T-helper 22 cell (primary cell): Measurements from ENCODE around the gene WARS2.

Experiments
- DNase-seq: peaks from one replicate; pipeline ENCODE4 v3.0.0-alpha.2; 2020; ENCODE audit warnings: low read depth

Gene WARS2

GRCh38 chr1:119083479-119083878 is 57.0 kb downstream of the WARS2 start:
- no peak for DNase-seq

GRCh38 chr1:119081700-119082099 is 58.8 kb downstream of the WARS2 start:
- no peak for DNase-seq

GRCh38 chr1:119081267-119081666 is 59.2 kb downstream of the WARS2 start:
- no peak for DNase-seq

GRCh38 chr1:119080586-119080985 is 59.9 kb downstream of the WARS2 start:
- no peak for DNase-seq

GRCh38 chr1:119079881-119080280 is 60.6 kb downstream of the WARS2 start:
- DNase-seq = no peak

- DNase-seq = no peak
Observed at GRCh38 chr1:119075614-119076013, 64.8 kb downstream of the WARS2 start.

GRCh38 chr1:119071321-119071720 is 69.1 kb downstream of the WARS2 start:
- no peak for DNase-seq

GRCh38 chr1:119069682-119070081 is 70.8 kb downstream of the WARS2 start:
- no peak for DNase-seq

- DNase-seq = no peak
Observed at GRCh38 chr1:119068427-119068826, 72.0 kb downstream of the WARS2 start.

DNA sequence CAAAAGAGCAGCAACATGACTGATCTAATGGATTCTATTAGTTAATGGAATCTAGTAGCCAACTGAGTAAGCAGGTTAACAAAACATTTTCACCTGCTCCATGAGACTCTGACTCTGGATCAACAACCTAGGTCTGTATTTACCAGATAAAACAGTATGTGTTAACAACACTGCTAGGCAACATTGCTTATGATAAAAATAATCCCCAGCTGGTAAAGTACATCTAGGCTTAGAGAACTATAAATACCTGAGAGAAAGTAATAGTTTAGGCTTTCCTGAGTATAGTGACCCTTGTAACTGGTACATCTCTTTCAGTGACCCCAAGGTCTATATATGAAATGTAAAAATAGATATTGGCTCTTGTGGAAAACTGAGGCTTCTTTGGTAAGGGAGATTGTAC is 78.8 kb downstream of the WARS2 start:
- DNase-seq = no peak

GRCh38 chr1:119055568-119055967 is 84.9 kb downstream of the WARS2 start:
- DNase-seq = no peak

DNA sequence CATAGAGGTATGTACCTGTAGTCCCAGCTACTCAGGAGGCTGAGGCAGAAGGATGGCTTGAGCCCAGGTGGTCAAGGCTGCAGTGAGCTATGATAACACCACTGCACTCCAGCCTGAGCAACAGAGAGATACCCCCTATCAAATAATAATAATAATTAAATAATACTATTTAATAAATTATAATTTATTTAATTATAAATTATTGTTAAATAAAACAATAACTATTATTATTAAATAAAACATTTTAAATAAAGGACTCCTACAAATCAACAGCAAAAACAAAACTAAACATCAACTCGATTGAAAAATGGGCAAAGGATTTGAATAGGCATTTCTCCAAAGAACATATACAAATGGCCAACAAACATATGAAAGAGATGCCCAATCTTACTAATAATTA is 86.5 kb downstream of the WARS2 start:
- no peak for DNase-seq

- DNase-seq = no peak
Observed at GRCh38 chr1:119052267-119052666, 88.2 kb downstream of the WARS2 start.

DNA sequence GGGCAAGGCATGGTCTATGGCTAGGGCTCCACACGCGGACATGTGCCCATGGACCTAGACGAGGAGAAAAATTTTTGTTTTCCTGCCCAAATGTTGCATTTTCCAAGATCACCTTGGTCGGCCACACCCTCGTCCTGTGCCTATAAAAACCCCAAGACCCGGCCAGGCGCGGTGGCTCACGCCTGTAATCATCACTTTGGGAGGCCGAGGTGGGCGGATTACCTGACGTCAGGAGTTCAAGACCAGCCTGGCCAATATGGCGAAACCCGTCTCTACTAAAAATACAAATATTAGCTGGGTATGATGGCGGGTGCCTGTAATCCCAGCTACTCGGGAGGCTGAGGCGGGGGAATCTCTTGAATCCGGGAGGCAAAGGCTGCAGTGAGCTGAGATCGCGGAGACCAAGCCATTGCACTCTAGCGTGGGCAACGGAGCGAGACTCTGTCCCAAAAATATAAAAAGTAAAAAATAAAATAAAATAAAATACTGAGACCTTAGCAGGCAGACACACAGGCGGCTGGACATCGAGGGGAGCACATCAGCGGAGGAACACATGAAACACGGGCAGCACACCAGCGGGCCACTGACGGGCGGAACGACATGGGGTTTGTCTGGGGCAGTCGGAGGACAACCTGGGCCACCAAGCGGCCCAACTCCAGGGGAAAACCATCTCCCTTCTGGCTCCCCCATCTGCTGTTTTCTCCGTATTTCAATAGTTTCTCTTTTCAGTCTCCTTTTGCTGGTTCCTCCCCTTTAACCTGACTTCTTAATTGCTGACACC is 91.6 kb downstream of the WARS2 start:
- no peak for DNase-seq

DNA sequence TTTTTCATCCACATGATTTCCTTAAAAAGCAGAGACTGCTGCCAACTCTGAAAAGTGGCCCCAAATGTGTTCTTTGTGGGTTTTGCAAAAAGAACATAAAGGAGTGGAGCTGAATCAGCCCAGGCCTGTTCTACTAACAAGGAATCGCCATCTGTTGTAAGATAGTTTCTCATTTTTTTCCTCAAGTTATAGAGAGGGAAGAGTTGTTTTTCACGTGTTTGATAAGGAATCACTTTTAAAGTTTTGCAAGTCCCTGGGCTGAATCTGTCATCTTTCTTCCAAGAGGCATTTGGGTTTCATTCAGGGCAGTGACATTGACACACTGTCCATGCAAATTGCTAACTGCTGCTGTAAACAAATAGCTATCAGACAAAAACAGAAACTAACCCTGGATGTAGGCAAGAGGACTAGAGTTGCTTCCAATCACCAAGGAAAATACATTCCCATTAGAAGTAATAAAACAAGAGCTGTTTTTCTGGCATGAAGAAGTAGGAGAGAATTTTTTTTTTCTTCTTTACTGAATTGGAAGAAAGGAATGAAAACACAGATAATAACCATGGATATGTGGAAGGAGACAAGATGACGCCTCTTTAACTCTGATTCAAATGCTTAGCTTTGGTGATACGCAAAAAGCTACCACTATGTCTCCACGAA is 93.5 kb downstream of the WARS2 start:
- no peak for DNase-seq

- DNase-seq = no peak
Observed at GRCh38 chr1:119046429-119046784, 94.0 kb downstream of the WARS2 start.

GRCh38 chr1:119045096-119045746 is 95.2 kb downstream of the WARS2 start:
- DNase-seq = no peak

DNA sequence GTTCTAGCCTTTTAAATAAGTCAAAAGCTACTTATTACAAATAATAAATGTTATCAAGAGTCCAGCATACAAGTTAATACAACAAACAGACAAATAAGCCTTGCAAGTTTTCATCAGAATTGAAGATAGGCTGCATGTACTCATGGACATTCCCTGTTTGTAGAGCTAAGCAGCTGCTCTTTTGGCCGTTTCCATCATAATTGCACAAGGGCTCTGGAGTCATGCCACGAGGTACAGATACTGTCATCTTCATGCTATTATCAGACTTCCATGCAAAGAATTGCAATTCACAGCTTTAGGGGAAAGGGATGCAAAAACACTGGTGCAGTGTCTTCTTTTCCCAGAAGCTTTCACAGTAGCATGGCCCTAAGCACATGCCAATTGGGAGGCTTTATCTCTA is 99.5 kb downstream of the WARS2 start:
- DNase-seq = no peak

DNA sequence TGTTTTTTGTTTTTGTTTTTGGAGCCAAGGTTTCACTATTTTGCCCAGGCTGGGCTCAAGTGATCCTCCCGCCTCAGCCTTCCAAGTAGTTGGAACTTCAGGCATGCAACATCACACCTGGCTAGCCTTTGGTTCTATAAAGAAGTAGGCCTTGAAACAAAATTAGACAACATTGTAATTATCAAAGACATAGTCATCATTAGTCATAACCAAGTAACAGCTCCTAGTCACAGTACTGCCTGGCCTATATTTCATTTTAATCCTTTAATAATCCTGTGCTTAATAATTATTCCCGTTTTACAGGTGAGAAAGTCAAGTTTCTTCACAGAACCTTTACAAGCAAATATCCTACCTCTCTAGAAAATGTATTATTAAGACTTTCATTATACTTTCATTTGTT is 100.0 kb downstream of the WARS2 start:
- no peak for DNase-seq

- no peak for DNase-seq
Observed at GRCh38 chr1:119038363-119038762, 102.1 kb downstream of the WARS2 start.

DNA sequence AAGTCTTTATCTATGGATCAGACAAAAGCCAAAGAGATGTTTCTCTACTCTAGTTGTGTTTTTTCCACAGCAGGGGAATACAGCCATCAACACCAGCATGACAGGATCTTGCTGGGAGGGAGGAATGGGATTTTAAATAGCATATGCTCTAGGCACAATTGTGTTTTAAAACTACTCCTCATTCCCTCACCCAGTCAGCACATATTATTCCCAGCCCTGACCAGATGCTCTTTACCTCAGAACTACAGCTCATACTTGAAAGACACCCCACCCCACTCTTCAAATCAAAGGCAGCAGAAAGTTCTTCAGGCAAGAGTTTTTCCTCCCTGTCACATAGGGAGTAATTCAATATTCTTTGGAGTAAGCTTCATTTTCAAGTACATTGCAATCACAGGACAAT is 106.1 kb downstream of the WARS2 start:
- no peak for DNase-seq

DNA sequence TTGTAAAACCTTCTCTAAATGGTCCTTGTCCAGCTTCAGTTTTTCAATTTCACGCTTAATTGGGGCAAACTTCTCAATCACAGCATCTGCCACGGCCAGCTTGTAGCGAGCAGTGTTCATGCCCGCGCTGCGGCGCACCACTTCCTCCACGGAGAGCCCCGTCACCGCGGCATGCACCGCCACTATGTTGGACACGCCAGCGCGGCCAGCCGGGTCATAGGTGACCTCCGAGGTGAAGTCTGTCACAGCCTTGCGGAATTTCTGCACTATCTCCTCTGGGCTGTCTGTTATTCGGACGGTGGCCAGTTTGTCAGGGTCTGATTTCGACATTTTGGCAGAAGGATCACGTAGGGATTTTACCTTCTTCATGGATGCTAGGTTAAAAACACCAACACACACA is 107.5 kb downstream of the WARS2 start:
- DNase-seq = no peak

DNA sequence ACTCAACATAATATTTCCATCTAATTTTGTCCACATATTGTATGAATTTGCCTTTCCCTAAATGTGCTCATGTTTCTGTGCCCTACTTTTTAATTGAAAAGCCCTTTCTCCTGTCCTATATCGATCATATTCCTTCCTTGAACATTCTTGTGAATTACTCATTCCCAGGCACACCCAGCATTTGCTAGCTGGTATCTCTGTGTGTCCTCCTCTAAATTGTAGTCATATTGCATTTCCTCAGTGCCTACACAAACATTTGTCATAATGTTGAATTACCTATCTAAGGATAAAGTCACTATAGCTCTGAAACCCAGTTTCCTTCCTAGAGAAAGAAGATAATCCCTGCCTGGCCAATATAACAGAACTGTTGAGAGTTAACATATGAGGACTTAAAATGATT is 112.7 kb downstream of the WARS2 start:
- DNase-seq = no peak
